Measurements from ENCODE around the gene LY6G5C.

LY6G5C gene

DNA sequence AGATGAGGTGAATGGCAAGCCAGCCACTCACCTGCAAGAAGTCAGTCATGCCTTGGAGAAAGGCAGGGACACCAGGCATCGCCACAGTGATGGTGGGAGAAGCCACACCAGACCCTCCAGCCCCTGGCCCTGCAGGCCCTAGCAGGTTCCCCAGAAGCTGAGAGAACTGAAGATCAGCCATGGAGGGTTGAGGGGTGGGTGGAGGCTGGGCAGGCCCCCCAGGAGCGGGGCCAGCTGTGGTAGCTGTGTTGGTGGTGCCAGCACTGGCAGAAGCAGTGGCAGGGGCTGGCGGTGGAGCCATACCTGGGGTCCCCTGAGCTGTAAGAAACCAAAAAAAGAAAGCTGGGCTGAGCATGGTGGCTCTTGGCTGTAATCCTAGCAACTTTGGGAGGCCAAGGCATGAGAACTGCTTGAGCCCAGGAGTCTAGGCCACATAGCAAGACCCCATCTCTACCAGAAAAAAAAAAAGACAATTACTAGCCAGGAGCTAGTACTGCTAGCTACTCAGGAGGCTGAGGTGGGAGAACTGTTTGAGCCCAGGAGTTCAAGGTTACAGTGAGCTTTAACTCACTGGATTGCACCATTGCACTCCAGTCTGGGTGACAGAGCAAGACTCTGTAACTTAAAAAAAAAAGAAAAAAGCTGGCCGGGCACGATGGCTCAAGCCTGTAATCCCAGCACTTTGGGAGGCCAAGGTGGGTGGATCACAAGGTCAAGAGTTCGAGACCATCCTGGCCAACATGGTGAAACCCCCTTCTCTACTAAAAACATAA is 37.9 kb downstream of the LY6G5C start:
- no peak for DNase-seq (ENCODE audit: extremely low read depth in 1 of 2, low read depth in 1 of 2)

DNA sequence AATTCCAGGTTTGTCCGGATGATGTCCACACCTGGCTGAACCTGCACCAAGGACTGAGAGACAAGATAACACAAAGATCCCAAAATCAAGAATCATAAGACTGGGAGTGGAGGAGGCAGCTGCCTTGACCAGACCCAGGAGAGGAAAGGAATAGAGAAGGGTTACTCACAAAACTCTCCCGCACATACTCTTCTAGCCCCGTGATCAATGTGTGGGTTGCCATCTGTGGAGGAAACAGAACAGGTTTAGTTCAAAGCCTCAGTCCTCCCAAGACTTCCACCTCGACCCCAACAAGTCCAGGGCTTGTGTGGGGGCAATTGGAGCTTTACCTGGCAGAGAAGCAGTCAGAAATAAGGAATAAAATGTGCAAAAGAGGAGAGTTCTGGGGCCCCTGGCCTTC is 39.5 kb downstream of the LY6G5C start:
- DNase-seq (ENCODE audit: extremely low read depth in 1 of 2, low read depth in 1 of 2), result no peak

DNA sequence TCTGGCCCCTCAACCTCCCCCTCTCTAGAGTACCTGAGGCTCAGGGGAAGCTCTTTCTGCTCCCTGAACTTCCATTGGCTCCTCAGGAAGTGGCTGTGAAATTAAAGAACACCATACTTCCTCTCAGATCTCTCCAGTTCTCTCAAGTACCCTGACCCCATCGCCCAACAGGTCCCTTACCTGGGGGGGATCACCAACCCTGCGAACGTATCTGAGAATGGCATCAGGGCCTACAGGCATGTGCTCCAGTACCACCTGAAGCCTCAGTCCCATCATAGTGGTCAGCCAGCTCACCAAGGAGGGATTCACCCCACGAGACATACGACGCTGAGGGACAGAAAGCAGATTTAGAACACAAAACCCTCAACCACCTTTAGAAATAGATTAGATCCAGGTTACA is 40.3 kb downstream of the LY6G5C start:
- DNase-seq (ENCODE audit: extremely low read depth in 1 of 2, low read depth in 1 of 2), result no peak

DNA sequence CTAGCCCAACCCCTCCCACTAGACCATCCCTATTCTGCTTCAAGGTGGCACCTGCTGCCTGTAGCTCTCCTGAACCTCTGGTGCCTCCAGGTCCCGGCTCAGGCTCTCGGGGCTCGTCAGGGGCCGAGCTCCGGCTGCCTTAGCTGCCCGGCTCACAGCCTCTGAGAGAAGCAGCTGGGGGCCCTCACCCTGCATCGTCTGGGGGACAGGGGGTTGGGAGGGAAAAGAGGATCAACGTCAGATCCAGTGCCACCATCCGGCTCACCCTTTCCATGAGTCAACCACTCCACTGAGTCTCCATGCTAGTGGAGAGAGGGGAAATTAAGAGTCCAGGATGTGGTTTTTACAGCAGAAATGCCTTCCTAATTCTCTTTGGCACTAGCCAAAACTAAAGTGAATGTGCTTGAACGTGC is 41.4 kb downstream of the LY6G5C start:
- no peak for DNase-seq (ENCODE audit: extremely low read depth in 1 of 2, low read depth in 1 of 2)

DNA sequence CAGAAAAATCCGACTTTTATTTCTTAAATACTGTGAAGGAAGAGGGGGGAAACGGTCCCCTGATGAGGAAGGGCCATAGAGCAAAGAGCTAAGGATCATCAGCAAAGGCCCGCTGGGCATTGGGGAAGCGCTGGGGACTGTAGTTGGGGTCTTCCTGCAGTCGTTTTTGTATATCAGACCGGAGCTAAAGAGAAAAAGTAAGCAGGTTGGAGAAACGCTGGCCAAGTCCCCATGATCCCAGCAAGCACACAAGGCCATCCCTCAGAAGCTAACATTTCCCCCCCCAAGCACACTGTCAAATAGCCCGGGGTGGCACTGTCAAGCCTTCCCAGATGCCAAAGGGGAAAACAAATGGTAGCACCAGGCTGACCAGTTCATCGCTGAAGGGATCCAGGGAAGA is 41.8 kb downstream of the LY6G5C start:
- no peak for DNase-seq (ENCODE audit: extremely low read depth in 1 of 2, low read depth in 1 of 2)

DNA sequence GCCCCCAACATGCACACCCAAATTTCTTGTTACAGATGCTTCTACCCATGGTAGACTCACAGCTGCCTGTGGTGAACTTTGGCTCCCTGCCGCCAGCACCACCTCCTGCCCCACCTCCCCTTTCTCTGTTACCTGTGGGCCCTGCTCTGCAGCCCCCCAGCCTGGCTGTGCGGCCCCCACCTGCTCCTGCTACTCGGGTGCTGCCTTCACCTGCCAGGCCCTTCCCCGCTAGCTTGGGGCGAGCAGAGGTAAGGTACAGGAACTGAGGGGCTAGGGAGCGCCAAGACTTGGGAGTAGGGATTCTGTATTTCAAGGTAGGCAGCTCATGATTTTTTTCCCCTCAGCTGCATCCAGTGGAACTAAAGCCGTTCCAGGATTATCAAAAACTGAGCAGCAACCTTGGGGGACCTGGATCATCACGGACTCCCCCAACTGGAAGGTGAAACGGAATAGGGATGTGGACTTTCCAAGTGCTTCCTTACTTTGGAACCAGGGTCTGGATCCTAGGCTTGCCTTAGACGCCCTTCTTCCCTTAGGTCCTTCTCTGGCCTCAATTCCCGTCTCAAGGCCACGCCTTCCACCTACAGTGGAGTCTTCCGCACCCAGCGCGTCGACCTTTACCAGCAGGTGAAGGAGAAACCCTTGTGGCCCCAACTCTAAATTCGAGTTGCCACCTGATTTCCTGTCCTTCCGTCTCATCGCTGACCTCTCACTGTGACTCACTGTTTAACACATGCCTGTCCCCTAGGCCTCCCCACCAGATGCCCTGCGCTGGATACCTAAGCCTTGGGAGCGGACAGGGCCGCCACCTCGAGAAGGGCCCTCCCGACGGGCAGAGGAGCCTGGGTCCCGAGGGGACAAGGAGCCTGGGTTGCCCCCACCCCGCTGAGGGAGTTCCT is 43.9 kb downstream of the LY6G5C start:
- DNase-seq (ENCODE audit: extremely low read depth in 1 of 2, low read depth in 1 of 2), result no peak

DNA sequence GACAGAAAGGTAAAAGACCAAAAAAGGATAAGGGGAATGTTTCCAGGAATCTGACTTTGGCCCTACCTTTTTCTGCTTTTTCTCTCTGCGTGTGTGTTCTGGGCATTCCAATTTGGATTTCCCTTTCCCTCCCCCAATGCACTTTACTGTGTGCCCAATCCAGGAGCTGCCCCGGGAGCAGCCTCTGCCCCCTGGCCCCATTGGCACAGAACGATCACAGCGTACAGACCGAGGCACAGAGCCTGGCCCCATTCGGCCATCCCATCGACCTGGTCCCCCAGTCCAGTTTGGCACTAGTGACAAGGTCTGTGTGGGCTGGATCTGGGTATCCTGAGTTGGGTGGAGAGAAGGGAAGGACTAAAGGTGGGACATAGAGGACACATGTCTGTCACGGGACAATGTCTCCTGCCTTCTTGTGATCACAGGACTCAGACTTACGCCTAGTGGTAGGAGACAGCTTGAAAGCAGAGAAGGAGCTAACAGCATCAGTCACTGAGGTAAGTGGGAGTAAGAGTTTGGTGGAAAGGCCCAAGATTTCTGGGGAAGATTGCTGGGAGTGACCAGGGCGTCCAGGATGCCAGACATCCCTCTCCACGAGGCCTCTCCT is 45.8 kb downstream of the LY6G5C start:
- DNase-seq (ENCODE audit: extremely low read depth in 1 of 2, low read depth in 1 of 2), result no peak

DNA sequence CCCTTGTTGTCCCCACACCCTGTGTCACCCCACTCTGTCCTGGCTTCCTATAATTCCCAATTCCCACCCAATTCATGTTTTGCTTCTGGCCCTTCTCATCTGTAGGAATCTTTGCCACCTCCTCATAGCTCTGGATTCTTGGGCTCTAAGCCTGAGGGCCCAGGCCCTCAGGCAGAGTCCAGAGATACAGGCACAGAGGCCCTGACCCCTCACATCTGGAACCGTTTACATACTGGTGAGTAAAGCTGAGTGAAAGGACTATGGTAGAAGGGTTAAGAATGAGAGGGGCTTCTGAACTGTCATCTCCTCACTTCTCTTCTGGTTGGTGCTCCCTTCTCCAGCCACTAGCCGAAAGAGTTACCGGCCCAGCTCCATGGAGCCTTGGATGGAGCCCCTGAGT is 46.7 kb downstream of the LY6G5C start:
- DNase-seq (ENCODE audit: extremely low read depth in 1 of 2, low read depth in 1 of 2), result no peak

DNA sequence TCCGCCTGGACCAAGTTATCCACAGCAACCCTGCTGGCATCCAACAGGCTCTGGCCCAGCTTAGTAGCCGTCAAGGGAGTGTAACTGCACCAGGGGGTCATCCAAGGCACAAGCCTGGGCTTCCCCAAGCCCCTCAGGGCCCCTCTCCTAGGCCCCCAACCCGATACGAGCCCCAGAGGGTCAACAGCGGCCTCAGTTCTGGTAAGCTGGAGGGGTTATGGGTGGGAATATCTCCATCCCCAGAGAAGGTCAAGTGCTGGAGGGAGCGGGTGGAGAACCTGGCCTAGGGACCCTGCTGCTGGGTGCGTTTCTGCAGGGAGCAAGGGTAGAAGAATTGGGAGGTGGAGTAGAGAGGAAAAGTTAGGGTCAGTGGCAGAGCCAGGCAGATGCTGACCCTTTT is 47.4 kb downstream of the LY6G5C start:
- DNase-seq (ENCODE audit: extremely low read depth in 1 of 2, low read depth in 1 of 2), result no peak

DNA sequence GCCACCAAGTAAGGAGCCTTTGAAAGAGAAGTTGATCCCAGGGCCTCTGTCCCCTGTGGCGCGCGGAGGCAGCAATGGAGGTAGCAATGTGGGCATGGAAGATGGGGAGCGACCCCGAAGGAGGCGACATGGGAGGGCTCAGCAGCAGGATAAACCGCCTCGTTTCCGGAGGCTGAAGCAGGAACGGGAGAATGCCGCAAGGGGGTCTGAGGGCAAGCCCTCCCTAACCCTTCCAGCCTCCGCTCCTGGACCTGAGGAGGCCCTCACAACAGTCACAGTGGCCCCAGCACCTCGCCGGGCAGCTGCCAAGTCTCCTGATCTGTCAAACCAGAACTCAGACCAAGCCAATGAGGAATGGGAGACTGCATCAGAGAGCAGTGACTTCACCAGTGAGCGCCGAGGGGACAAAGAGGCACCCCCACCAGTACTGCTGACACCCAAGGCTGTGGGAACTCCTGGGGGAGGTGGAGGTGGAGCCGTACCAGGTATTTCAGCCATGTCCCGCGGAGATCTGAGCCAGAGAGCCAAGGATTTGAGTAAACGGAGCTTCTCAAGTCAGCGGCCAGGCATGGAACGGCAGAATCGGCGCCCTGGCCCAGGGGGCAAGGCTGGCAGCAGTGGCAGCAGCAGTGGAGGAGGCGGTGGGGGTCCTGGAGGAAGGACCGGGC is 48.5 kb downstream of the LY6G5C start:
- no peak for DNase-seq (ENCODE audit: extremely low read depth in 1 of 2, low read depth in 1 of 2)

DNA sequence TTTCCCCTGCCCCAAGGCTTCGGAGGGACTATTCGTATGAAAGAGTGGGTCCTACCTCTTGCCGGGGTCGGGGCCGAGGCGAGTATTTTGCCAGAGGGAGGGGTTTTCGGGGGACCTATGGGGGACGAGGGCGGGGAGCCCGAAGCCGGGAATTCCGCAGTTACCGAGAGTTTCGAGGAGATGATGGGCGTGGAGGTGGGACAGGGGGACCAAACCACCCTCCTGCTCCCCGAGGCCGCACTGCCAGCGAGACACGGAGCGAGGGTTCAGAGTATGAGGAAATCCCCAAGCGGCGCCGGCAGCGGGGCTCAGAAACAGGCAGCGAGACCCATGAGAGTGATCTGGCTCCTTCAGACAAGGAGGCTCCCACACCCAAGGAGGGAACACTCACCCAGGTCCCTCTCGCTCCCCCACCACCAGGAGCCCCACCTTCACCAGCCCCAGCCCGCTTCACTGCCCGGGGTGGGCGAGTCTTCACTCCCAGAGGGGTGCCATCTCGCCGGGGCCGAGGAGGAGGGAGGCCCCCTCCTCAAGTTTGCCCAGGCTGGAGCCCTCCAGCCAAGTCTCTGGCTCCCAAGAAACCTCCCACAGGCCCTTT is 49.1 kb downstream of the LY6G5C start:
- DNase-seq (ENCODE audit: extremely low read depth in 1 of 2, low read depth in 1 of 2), result no peak

DNA sequence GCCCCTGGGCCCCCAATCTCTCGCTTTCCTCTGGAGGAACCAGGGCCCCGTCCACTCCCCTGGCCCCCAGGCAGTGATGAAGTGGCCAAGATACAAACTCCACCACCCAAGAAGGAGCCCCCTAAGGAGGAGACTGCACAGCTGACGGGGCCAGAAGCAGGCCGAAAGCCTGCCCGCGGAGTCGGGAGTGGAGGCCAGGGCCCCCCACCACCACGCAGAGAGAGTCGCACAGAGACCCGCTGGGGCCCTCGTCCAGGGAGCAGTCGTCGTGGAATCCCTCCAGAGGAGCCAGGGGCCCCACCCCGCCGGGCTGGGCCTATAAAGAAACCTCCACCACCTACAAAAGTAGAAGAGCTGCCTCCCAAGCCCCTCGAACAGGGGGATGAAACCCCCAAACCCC is 49.7 kb downstream of the LY6G5C start:
- DNase-seq (ENCODE audit: extremely low read depth in 1 of 2, low read depth in 1 of 2), result no peak

DNA sequence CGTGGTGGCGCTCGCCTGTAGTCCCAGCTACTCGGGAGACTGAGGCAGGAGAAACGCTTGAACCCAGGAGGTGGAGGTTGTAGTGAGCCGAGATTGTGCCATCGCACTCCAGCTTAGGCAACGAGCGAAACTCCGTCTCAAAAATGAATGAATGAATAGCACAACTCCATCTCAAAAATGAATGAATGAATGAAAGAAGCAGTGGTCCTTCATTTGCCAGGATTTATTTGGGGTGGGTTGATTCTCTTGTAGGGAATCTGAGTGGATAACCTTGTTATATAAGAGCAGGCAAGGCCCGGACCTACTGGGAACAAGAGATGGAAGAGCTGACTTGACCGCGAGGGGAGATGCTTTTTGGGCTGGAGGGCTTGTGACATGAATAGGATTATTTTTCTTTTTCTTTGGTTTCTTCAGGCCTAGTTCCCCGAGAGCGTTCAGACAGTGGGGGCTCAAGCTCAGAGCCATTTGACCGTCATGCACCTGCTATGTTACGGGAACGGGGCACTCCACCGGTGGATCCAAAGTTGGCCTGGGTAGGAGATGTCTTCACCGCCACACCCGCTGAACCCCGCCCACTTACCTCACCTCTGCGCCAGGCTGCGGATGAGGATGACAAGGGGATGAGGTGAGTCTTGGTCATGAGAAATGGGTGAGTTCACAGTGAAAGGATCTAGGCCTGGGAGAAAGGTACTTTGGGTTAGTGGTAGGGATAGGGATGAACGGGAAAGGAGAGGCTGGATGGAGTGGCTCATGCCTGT is 50.5 kb downstream of the LY6G5C start:
- no peak for DNase-seq (ENCODE audit: extremely low read depth in 1 of 2, low read depth in 1 of 2)

DNA sequence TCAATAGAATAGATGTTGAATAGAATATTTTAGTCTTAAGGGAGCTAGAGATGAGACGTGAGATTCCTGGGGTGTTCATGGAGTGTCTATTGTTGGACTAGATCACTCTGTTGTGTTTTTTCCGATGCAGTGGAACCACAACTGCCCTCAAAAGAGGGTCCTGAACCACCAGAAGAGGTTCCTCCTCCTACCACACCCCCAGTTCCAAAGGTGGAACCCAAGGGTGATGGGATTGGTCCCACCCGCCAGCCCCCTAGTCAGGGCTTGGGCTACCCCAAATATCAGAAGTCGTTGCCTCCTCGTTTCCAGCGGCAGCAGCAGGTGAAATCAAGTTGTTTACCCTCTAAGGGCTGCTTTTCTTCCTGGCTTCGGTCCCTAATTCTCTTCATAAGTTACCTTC is 51.9 kb downstream of the LY6G5C start:
- no peak for DNase-seq (ENCODE audit: extremely low read depth in 1 of 2, low read depth in 1 of 2)

DNA sequence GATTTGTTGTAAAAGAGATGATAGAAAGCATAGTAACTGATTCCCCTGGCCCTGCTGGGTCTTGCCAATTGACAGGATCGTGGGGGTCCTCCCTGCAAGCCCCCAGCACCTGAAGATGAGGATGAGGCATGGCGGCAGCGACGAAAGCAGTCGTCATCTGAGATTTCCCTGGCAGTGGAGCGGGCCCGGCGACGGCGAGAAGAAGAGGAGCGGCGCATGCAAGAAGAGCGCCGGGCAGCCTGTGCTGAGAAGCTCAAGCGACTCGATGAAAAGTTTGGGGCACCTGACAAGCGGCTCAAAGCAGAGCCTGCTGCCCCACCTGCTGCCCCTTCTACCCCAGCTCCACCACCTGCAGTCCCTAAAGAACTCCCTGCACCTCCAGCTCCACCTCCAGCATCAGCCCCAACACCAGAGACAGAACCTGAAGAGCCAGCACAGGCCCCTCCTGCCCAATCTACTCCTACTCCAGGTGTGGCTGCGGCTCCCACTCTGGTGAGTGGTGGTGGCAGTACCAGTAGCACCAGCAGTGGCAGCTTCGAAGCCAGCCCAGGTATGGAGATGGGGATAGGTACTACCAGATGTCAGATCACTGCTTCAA is 53.1 kb downstream of the LY6G5C start:
- DNase-seq (ENCODE audit: extremely low read depth in 1 of 2, low read depth in 1 of 2), result no peak

DNA sequence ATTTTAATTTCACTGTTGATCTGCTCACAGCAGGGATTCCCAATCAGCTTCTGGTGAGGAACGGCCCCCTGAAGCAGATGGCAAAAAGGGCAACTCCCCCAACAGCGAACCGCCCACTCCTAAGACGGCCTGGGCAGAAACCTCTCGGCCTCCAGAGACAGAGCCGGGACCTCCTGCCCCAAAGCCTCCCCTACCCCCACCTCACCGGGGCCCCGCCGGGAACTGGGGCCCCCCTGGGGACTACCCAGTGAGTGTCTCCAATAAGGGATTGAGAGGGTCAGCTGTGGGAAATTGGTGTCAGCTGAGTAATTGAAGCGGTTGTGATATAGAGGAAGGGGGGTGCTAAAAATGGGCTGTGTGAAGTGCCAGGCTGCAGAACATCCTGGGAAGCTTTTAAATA is 53.9 kb downstream of the LY6G5C start:
- no peak for DNase-seq (ENCODE audit: extremely low read depth in 1 of 2, low read depth in 1 of 2)
